SK-N-MC (cell line): ENCODE results near the gene CLCA1.

ENCODE experiments used
- DNase-seq: peaks from one replicate; pipeline ENCODE4 v3.0.0-alpha.2; 2011; ENCODE audit warnings: low read depth, low spot score
- H3K27ac ChIP-seq: fragments of 200-600 bp; sonication (generic); 2 replicates; pipeline ENCODE4 v1.5.1; 2016; ENCODE audit warnings: mixed run types
- H3K36me3 ChIP-seq: fragments of 200-600 bp; sonication (generic); 2 replicates; pipeline ENCODE4 v1.6.1; 2017; ENCODE audit warnings: antibody characterized with exemption, low read length, mixed read lengths; ENCODE audit not compliant: insufficient read depth
- H3K4me3 ChIP-seq: fragments of 200-600 bp; sonication (generic); 2 replicates; pipeline ENCODE4 v1.5.1; 2016
- H3K9ac ChIP-seq: fragments of 200-600 bp; sonication (generic); 2 replicates; pipeline ENCODE4 v1.8.0; 2017; ENCODE audit warnings: mixed run types, mixed read lengths; ENCODE audit not compliant: insufficient read length
- H3K9me3 ChIP-seq: fragments of 200-600 bp; sonication (generic); 2 replicates; pipeline ENCODE4 v1.6.1; 2017; ENCODE audit warnings: low read depth, mild to moderate bottlenecking, antibody characterized with exemption, low read length, moderate library complexity, mixed read lengths
- EZH2 ChIP-seq: fragments of 200-600 bp; sonication (generic); IDR thresholded peaks from one replicate; pipeline ENCODE4 v1.6.1; 2017; ENCODE audit warnings: antibody characterized with exemption
- FOXP2 ChIP-seq: optimal IDR thresholded peaks from 2 replicates; pipeline ENCODE3; 2011; ENCODE audit warnings: mild to moderate bottlenecking, moderate library complexity; ENCODE audit not compliant: insufficient read depth; ENCODE audit errors: extremely low read length, control extremely low read depth
- POLR2AphosphoS5 ChIP-seq: IDR thresholded peaks from 2 replicates; pipeline ENCODE4 v1.6.1; 2012; ENCODE audit warnings: mild to moderate bottlenecking, low read depth, low read length, borderline replicate concordance

The CLCA1 gene

DNA sequence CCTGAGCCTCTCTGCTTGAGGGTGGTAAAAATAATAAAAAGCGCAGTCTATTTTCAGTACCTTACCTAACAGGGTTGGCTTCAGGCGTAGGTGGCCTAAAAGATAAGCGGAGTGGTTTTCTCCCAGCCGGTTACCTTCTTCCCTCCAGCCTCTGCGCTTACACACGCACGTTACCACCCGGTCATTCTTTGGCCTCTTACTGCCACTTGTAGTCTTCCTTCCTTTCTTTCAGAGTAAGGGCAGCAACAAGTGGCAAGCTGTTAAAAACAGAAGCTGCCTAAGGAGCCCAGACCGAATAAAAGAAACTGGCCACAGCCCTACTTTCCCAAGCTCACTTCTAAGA is 35.4 kb downstream of the CLCA1 start:
- Histone ChIP-seq H3K4me3 (no peak overlapping the region), H3K27ac (no peak overlapping the region), H3K9ac (no peak overlapping the region), H3K36me3 (no peaks in the 10 kb centered on the region), H3K9me3 (no peaks in the 10 kb centered on the region)
- no peak for TF ChIP-seq FOXP2
- no peak for TF ChIP-seq POLR2AphosphoS5
- TF ChIP-seq EZH2: no peak
- DNase-seq: no peak

DNA sequence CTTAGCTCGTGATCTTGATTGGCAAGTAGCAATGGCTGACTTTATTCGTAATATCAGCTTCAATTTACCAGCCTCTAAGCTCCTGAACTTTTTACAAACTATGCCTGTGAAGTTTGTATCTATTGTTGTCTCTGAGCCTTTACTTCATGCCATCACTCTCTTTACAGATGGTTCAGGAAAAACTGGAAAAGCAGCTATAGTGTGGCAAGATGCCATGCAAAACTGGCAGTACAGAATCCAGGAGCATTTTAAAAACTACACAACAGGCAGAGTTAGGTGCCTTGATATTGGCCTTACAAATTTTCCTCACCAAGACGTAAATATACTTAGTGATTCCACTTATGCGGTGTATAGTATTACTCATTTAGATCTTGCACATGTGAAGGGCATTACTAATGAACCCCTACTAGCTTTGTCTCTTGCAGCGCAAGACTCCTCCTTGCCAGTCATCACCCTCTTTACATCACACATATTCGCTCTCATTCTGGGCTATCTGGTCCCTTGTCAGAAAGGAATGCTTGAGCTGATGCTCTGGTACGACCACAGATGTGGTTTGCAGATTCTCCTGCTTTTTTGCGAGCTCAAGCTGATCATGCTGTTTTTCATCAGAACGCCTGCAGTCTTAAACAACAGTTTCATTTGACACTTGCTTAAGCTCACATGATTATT is 36.3 kb downstream of the CLCA1 start:
- Histone ChIP-seq H3K4me3 (no peak overlapping the region), H3K9ac (no peak overlapping the region), H3K9me3 (no peaks in the 10 kb centered on the region), H3K27ac (no peak overlapping the region), H3K36me3 (no peaks in the 10 kb centered on the region)
- no peak for TF ChIP-seq POLR2AphosphoS5
- TF ChIP-seq EZH2: no peak
- TF ChIP-seq FOXP2: no peak
- no peak for DNase-seq

- no peak overlapping the region for H3K4me3 ChIP-seq
- no peaks in the 10 kb centered on the region for H3K36me3 ChIP-seq
- H3K9me3 ChIP-seq: no peaks in the 10 kb centered on the region
- H3K27ac ChIP-seq: no peak overlapping the region
- DNase-seq: no peak
- H3K9ac ChIP-seq: no peak overlapping the region
- TF ChIP-seq FOXP2 (no peak), POLR2AphosphoS5 (no peak), EZH2 (no peak)
Observed at GRCh38 chr1:86505564-86505902, 36.8 kb downstream of the CLCA1 start.

GRCh38 chr1:86507935-86508582 is 39.3 kb downstream of the CLCA1 start:
- Histone ChIP-seq H3K9ac (no peak overlapping the region), H3K9me3 (no peaks in the 10 kb centered on the region), H3K36me3 (no peaks in the 10 kb centered on the region), H3K27ac (no peak overlapping the region), H3K4me3 (no peak overlapping the region)
- TF ChIP-seq EZH2: no peak
- no peak for DNase-seq

GRCh38 chr1:86508583-86508969 is 39.8 kb downstream of the CLCA1 start:
- Histone ChIP-seq H3K4me3 (no peak overlapping the region), H3K9me3 (no peaks in the 10 kb centered on the region), H3K36me3 (no peaks in the 10 kb centered on the region), H3K27ac (no peak overlapping the region), H3K9ac (no peak overlapping the region)
- no peak for DNase-seq
- no peak for TF ChIP-seq POLR2AphosphoS5
- no peak for TF ChIP-seq FOXP2
- TF ChIP-seq EZH2: no peak

DNA sequence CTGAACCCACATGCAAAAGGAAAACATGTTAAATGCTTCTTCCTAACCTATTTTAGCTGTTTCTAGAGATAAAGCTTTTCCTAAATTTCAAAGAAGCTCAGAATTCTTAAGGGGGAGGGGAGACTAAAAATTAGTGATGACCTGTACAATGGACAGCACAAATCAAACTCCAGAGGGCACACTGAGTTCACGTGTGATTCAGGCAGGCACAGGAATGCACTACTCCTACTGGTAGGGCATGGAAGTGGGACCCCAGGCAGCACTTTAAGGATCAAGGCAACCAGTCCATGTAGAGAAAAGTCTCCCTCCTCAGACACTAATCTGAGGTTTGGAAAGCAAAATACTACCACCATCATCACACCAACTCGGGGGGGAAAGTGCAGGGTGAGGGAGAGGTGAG is 46.9 kb downstream of the CLCA1 start:
- no peaks in the 10 kb centered on the region for H3K36me3 ChIP-seq
- no peak overlapping the region for H3K4me3 ChIP-seq
- no peak overlapping the region for H3K9ac ChIP-seq
- no peak overlapping the region for H3K27ac ChIP-seq
- no peak for DNase-seq
- H3K9me3 ChIP-seq: no peaks in the 10 kb centered on the region
- TF ChIP-seq FOXP2 (no peak), POLR2AphosphoS5 (no peak), EZH2 (no peak)

- Histone ChIP-seq H3K4me3 (no peak overlapping the region), H3K9ac (no peak overlapping the region), H3K36me3 (no peaks in the 10 kb centered on the region), H3K9me3 (no peaks in the 10 kb centered on the region), H3K27ac (no peak overlapping the region)
- TF ChIP-seq POLR2AphosphoS5 (no peak), FOXP2 (no peak), EZH2 (no peak)
- no peak for DNase-seq
Observed at GRCh38 chr1:86516335-86516734, 47.6 kb downstream of the CLCA1 start.

DNA sequence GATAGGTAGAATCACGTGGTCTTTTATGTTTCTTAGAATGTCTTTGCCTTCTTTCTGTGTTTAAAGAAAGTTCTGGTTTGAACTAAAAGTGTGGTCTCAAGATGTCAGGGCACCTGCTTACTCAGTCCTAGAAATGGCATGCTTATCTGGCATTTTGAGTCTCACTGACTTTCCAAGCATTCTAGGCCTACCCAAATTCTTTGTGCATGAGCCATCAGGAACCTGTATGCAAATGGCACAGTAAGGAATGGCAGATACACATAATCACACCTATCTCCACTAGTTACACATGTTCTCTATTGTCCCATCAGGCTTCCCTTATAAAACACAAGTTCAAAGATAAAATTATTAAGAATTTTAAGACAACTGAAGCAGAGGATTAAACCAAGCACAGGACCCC is 48.6 kb downstream of the CLCA1 start:
- no peak overlapping the region for H3K9ac ChIP-seq
- H3K9me3 ChIP-seq: no peaks in the 10 kb centered on the region
- TF ChIP-seq EZH2 (no peak), POLR2AphosphoS5 (no peak), FOXP2 (no peak)
- no peak overlapping the region for H3K27ac ChIP-seq
- no peak for DNase-seq
- no peaks in the 10 kb centered on the region for H3K36me3 ChIP-seq
- no peak overlapping the region for H3K4me3 ChIP-seq

- Histone ChIP-seq H3K9ac (no peak overlapping the region), H3K27ac (no peak overlapping the region), H3K4me3 (no peak overlapping the region), H3K36me3 (no peaks in the 10 kb centered on the region), H3K9me3 (no peaks in the 10 kb centered on the region)
- DNase-seq: no peak
- TF ChIP-seq POLR2AphosphoS5 (no peak), FOXP2 (no peak), EZH2 (no peak)
Observed at GRCh38 chr1:86520789-86521521, 52.2 kb downstream of the CLCA1 start.
